HG03139 (cell line): Measurements from ENCODE around the gene RBCK1.
"Not testable (repeated sequence)": the region's sequence is repeated elsewhere in the genome, so short reads cannot be mapped to it uniquely, and the experiment has no call there.

Experiments used
- ATAC-seq: cut with Tn5 transposase; IDR thresholded peaks from one replicate; pipeline ENCODE4 v1.9.1; 2021; ENCODE audit not compliant: unreplicated experiment

The RBCK1 gene

GRCh38 chr20:407953-408842, at the start of gene RBCK1:
RBCK1 (plus strand) TSS chr20:408299; CDS start chr20:408758, 459 bp downstream.
- peak; percentile 60 for ATAC-seq

DNA sequence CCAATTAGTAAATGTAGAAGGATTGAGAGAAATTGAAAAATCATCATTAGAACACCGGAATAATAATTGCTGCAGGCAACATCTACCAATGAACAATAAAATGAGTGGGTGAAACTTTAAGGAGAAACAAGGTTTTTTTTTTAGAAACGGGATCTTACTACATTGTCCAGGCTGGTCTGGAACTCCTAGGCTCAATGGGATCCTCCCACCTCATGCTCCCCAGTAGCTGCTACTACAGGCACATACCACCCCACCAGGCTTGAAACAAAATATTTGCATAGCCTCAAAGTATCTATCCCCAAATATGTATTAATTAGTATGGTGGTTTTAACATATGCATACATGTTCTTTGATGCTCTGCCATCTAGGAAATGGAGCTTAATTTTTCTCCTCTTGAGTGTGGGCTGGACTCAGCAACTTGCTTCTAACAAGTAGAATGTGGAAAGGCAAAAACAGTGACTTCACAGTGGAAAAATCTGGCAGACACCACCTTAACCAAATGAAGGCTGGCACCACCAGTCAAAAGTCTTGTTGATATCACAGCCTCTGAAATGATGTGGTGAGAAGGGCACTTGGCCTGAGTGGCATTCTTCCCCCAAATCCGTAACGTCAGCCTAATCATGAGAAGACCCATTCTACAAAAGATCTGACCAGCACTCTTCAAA, 49.1 kb upstream of the RBCK1 start:
- ATAC-seq, result no peak

DNA sequence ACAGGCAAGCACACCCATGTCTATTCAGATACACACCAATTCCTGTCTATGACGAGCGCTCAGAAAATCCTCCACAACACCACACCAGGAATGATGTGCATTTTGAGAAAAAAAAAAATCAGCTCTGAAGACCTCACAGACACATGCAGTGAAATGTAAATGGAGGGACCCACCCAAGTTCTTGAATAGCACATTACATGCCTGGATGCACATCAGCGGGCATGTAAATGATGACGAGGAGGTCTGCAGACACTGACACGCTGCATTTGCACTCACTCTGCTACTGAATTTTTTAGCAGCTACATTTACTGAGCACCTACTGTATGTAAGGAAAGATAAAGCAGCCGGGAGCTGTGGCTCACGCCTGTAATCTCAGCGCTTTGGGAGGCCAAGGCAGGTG, 46.5 kb upstream of the RBCK1 start:
- ATAC-seq, result no peak

DNA sequence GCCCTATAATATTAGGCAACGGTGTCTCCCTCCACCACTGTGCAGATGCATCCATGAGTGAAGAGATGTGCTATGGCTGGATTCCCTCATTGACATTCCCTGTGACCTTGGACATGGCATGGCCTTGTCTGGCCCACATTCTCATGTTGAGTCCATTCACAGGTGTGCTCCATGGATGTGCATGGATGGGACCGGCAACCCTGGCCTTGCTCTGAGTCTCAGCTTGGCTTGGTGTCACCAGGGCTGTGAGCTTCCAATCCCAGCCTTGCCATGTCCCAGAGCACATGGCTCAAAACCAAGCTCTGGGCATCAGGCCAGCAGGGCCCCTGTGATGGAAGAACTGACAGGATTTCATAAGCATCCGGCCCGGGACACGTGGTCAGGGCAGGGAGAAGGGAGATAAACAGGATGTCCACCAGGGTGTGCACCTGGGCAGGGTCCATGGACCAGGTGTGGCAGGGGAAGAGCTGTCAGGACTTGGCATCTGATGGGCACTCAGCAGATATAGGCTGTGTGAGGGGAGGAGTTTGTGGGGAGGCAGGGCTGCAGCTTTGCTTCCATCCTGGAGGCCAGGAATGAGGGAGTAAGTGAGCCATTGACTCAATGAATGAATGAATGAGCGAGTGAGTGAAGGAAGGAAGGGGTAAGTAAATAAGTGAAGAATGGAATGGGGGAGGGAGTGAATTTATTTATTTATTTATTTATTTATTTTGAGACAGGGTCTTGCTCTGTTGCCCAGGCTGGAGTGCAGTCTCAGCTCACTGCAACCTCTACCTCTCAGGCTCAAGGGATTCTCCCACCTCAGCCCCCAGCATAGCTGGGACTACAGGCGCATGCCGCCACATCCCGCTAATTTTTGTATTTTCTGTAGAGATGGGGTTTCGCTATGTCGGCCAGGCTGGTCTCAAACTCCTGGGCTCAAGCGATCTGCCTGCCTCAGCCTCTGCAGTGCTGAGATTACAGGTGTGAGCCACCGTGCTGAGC, 45.5 kb upstream of the RBCK1 start:
- ATAC-seq, result no peak

DNA sequence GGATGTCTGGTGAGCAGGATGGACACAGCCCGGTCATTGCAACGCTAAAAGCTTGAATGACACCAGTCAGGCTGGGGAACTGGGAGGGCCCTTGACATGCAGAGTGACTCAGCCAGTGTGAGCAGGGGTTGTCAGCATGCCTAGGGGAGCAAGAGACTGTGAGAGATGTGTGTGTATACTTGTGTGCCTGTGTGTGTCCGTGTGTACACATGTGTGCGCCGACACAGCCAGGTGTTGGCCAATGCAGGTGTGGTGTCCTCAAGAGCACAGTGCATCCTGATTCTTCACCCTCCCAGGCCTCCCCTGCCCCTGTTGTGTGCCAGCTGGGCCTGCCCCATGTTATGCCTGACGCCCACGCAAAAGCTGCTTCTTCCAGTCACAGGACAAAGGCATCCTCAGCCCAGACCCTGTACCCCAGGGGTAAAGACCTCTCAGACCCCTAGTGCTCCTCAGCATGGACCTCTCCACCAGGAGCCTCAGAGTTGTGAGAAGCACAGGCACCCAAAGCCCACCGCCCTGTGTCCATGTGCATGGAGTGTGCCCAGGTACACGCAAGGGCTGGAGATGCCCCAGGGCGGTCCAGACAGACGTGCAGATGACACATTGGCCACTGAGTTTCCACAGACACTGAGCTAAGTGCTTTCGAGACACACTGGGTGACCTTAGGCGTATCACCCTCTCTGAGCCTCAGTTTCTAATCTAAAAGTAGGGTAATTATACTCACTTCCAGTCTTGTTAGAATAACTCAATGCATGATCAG, 44.6 kb upstream of the RBCK1 start:
- no peak for ATAC-seq

- ATAC-seq, result no peak
Measured at GRCh38 chr20:364905-365794, 42.9 kb upstream of the RBCK1 start.

DNA sequence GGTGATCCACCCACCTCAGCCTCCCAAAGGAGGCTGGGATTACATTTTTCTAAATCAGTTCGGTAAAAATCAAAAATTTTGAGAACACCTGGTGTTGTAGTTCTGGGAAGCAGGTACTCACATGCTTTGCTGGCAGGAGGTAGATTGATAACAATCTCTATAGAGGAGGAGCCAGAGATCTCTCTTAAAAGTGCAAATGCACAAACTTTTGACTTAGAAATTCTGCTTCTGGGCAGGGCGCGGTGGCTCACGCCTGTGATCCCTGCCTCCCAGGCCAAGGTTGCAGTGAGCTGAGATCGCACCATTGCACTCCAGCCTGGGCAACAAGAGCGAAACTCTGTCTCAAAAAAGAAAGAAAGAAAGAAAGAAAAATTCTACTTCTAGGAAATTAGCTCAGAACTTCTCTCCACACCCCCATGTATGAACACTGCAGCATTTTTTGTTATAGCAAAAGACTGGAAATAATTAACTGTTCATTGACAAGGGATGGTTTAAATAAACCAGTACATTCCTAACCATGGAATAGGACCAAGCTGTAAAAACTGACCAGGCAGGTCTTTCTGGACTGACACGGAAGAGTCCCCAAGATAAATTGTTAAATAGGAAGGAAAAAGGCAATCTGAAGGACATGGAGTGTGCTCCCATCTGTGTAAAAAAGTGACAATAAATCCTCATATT, 41.9 kb upstream of the RBCK1 start:
- no peak for ATAC-seq

DNA sequence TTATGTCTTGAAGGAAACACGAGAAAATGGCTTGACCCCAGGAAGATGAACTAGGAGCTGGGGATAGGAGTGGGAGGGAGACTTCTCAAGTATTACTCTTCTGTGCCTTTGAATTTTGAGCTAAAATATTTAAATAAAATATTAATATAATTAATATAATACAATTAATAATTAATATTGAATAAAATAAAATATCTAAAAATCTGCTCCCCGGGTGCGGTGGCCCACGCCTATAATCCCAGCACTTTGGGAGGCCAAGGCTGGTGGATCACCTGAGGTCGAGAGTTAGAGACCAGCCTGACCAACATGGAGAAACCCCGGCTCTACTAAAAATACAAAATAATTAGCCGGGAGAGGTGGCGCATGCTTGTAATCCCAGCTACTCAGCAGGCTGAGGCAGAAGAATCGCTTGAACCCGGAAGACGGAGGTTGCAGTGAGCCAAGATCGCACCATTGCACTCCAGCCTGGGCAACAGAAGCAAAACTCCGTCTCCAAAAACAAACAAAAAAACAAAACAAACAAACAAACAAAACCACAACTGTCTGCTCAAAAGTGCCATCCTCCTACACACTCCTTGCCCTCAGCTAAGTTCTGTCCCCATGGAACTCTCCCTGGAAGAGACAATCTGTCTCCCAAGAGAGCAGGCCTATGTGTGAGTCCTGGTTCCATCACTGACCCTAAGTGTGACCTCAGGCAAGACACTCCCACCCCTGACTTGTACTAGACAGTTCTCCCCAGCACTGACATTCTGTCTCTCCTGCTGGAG, 41.2 kb upstream of the RBCK1 start:
- ATAC-seq, result no peak

DNA sequence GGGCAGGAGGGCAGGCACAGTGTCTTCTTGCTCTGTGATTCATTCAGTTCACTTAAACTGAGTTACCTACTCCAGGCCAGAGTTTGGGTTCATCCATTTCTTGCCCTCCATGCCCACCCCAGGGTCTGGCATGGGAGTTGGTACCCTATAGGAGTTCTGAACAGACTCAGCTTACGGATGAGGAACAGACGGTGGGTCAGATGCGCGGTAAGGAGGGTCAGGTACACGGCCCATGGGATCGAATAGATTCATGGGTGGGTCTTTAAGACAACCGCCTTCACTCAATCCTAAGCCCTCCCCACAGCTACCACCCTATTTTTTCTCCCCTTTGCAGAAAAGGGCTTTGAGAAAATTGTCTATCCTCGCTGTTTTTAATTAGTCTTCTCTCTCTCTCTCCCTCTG, 40.6 kb upstream of the RBCK1 start:
- no peak for ATAC-seq

DNA sequence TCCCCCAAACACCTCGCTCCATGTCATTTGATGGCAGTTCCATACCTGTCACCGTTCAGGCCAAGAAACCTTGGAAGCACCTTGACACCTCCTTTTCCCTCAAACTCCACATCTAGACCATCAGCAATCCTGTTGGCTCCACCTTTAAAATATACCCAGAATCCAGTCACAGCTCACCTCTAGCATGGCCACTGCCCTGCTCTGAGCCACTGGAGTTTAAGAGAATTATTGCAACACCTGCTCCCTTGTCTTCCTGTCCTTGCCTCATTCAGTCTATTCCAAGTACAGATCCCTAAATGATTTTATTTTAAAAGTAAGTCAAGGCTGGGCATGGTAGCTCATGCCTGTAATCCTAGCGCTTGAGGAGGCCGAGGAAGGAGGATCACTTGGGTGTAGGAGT, 39.2 kb upstream of the RBCK1 start:
- ATAC-seq, result no peak

DNA sequence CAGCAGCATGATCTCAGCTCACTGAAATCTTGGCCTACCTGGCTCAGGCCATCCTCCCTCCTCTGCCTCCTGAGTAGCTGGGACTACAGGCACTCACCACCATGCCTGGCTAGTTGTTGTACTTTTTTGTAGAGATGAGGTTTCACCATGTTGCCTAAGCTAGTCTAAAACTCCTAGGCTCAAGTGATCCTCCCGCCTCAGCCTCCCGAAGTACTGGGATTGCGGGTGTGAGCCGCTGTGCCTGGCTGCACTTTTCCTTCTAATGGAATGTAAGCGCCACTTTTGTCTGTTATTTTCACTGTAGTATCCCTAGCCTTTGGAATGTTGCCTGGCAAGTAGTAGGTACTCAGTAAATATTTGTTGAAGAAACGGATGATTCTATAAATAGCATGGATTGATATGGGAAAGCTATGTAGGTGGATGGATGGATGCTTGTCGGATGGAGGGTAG, 37.9 kb upstream of the RBCK1 start:
- ATAC-seq, result no peak

DNA sequence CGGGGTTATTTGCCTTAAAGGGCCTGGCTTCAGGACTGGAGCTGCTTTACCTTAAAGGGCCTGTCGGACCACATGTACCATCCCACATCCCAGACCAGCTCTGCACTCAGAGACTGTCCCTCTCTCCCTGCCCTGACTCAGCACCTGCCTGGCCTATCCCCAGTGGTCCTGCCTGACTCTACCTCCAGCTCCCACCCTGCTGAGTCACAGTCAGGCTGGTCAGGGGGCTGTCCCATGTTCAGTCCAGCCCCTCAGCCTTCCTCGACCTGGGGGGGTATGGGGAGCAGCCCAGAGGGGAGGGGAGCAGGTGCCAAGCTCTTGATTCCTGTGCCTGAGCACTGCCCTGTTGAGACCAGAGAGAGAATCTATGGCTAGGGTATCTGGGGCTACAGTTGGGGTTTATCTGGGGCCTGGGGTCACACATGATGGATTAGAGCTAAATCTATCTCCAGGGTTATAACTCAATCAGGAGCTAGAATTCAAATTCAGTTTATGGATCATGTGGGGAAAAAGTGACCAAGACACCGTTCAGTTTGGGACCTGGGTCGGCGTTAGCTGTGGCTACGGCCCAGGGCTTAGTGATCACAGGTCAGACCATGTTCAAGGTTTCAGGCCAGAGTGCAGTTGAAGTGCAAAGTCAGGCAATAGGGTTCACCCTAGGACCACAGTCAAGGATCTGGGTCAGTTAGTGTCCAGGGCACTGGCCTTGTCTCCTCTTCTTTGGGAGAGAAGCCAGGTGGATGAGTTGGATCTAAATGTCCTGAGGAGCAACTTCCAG, 36.9 kb upstream of the RBCK1 start:
- ATAC-seq, result no peak

DNA sequence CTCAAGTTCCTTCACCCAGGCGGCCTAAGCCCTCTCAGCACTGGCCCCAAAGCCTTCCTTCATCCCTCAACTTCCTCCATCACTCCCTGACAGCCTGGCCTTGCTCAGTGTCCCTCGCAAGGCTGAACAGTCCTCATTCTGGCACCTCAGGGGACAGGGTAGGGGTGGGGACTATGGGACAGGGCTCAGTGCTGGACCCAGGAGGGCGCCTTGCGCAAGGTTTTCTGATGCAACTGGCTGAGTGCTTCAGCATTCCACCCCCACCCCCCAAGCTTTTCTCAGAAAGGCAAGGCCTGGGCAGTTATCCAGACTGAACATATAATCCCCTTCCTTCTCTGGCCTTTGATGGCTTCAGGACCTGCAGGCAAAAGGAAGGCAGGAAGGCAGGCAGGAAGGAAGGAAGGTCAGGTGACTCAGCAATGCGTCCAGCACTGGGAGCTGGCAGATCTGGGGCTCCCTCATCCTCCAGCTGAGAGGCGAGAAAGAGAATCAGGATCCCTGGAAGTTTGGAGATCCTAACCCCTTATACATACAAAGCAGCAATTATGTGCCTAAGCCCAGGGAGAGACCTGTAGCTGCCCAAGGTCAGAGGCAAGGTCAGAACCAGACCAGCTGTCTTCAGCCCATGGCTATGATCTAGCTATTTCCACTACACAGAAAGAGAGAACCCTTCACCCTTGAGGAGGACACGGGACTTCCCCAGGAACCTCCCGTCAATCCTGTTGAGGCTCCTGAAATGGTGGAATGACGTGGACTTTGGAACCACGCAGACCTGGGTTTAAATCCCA, 36.1 kb upstream of the RBCK1 start:
- no peak for ATAC-seq

- not testable (repeated sequence) for ATAC-seq
Measured at GRCh38 chr20:372543-373082, 35.5 kb upstream of the RBCK1 start.

GRCh38 chr20:373171-373890, 34.8 kb upstream of the RBCK1 start:
- no peak for ATAC-seq
